ENCODE results near the gene TGDS.

DNA sequence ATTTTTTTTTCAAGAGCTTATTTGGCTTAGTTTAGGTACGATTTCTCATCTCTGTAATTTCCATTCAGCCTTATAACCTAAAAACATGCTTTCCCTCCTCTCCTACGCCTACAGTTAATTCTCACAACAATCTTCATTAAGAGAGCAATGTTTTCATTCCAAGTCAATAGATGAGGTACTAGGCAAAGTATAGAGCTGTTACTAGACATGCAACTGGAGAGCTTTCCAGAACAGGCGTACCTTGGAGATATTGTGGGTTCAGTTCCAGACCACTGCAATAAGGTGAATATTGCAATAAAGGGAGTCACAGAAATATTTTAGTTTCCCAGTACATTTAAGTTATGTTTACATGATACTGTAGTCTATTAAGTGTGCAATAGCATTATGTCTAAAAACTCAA, 34.8 kb downstream of the TGDS start:
- TF ChIP-seq, protein P1, sequence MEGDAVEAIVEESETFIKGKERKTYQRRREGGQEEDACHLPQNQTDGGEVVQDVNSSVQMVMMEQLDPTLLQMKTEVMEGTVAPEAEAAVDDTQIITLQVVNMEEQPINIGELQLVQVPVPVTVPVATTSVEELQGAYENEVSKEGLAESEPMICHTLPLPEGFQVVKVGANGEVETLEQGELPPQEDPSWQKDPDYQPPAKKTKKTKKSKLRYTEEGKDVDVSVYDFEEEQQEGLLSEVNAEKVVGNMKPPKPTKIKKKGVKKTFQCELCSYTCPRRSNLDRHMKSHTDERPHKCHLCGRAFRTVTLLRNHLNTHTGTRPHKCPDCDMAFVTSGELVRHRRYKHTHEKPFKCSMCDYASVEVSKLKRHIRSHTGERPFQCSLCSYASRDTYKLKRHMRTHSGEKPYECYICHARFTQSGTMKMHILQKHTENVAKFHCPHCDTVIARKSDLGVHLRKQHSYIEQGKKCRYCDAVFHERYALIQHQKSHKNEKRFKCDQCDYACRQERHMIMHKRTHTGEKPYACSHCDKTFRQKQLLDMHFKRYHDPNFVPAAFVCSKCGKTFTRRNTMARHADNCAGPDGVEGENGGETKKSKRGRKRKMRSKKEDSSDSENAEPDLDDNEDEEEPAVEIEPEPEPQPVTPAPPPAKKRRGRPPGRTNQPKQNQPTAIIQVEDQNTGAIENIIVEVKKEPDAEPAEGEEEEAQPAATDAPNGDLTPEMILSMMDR (IDR thresholded peaks at IDR 0.05), result no peak
- TF ChIP-seq POLR2AphosphoS5 (IDR thresholded peaks at IDR 0.05), result no peak

All from transverse colon (tissue), 4 donors.